GM21737 (cell line): Measurements from ENCODE around the gene SPEM3.

Experiments
- ATAC-seq: cut with Tn5 transposase; IDR thresholded peaks from one replicate; pipeline ENCODE4 v1.9.1; 2021; ENCODE audit warnings: mild to moderate bottlenecking, moderate library complexity; ENCODE audit not compliant: unreplicated experiment

The SPEM3 gene

DNA sequence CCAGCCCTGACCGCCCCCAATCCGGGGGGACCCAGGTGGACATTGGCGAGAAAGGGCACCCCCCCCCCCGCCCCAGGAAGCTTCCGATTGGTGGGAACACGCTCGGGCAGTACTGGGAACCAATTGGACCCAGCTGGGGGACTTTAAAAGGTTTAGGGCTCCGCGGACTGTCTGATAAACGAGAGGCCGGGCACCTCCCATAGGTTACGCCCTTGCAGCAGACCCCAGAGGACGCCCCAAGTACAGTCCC, 25.0 kb upstream of the SPEM3 start:
- no peak for ATAC-seq

DNA sequence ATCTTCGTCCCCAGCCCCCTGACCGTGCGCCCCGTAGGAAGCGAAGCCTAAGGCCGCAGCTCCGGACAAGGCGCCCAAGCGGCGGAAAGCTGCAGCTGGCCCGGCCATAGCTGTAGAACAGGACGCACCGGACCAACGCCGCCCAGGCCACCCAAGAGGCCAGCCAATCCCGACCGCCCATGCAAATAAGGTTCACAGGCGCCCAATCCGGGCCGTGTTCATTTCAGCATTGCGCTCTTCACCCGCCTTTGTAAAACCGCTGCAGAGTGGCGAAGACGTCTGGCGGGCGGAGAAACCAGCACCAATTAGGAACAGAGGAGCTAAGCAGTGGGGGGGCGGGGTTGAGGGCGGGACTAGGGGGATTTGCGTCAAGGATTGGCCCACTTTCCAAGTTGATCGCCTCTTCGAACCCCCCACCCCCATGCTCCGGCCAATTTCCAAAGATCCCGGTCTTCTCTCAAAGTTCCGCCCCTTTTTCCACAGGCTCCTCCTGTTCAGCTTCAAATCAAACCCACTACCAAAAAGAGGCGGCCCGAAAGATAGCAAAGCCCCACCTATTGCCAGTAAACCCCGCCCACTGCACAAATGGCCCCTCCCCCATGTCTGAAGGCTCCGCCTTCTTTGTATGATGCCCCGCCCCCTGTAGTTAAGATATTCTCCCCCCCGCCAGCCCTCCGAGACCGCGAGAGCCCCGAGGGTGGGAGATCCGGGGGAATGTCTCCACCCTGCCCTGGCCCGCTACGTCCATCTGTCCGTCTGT, 24.5 kb upstream of the SPEM3 start, which contains the start of gene TMEM256:
TMEM256 (minus strand) TSS at position 121 of the 760 bp plus-strand sequence; CDS start at position 108, 13 bp downstream.
- peak; percentile 88 for ATAC-seq

DNA sequence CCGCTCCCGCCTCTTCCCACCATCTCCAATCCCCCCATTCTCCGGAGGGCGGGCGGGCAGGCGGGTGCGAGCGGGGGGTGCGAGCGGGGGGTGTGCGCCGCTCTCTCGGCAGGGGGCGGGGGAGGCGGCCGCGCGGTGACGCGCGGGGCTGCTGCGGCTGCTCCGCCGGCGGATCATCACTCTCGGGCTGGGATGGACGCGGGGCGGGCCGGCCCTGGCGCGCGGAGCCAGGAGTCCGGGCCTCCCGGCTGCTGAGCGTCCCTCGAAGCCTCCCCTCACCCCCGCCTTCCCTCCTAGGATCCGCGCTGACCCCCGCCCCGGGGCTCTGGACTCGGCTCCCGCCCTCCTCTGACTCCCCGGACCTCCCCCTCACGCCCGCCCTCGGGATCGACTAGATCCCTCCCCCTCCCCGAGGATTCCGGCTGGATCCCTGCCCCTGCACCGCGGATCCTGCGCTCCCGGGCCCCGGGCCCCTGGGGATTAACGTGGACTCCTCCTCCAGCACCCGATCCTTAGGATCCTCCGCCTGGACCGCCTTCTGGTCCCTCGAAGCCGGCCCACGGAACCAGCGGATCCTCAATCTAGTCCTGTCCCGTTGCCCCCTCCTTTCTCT, 23.8 kb upstream of the SPEM3 start:
- peak; percentile 12 for ATAC-seq

DNA sequence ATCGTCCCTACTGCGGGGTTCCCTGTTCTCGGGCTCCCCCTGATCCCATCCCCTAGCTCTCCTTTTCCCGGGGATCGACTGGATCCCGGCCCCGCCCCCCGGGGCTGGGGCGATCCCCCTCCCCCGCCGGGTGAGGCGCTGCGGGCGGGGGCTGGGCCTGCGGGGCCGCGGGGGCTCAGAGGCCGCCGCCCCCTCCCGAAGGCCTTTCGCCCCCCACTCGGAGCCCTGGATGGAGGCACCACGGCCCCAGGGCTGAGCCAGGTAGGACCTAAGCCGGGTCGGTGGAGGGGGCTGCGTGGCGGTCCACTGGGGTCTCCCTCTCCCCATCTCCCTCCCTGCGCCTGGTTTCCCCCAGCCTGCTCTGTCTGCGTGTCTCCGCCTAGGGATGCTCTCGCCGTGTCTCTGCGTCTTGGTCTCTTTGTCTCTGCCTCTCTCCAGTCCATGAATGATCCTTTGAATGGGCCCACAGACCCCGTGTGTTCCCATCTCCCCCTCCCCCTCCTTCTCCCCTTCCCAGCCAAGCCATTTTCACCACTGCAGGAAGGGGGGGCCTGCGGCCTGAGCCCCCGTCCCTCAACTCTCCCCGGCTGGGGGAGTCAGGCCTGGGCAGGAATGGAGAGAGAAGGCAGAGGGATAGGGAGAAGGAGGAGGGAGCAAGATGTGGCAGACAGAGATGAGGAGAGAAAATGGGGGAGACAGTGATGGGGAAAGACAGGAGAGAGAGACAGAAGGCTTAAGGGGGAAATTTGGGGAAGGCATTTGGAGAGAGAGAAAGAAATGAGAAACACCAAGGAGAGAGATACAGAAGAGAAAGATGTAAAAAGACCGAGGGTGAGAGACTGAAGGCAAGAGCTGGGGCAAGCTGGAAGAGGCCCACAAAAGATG, 23.1 kb upstream of the SPEM3 start:
- ATAC-seq, result no peak

DNA sequence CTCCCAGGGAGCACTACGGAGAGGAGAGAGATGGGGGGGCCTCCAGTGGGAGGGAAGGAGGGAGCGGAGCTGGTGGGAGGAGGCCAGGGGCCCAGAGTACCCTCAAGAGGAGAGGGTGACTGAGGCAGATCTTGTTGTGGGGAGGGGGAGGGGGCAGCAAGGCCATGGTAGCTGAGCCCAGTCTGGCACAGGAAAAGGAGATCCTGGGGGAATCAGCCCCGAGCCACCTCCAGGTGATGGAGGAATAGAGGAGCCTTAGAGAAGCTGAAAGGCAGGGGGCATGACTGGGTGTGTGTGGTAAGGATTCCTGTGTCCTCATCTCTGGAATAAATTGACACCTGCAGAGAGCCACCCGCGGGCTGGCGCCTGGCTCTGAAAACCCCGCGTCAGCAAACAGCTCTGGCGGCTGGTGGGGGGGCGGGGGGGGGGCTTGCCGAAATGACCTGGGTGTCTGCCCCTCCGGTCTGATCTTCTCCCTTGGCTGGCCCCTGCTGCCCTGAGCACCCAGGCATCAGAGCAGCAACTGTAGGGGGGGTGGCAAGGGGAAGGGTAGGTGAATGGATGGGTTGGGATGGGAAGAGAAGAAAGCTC, 22.3 kb upstream of the SPEM3 start:
- no peak for ATAC-seq

DNA sequence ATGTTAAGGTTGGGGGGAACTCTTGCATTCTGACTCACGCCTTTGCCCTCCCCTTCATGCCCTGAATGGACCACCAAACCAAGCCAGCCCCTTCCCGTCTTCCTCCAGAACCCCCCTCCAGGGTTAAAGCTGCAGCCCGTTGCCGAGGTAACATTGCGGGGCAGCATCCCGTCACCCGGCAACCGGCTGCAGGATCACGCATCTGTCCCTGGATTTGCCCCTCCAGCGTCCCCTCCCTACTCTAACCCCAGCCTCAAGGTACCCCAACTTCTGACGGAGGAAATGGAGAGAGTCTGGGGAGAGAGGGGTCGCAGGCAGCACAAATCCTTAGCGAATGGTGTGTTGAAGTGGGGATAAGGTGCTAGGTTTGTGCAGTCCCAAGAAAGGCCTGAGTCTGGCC, 21.6 kb upstream of the SPEM3 start:
- ATAC-seq, result no peak

DNA sequence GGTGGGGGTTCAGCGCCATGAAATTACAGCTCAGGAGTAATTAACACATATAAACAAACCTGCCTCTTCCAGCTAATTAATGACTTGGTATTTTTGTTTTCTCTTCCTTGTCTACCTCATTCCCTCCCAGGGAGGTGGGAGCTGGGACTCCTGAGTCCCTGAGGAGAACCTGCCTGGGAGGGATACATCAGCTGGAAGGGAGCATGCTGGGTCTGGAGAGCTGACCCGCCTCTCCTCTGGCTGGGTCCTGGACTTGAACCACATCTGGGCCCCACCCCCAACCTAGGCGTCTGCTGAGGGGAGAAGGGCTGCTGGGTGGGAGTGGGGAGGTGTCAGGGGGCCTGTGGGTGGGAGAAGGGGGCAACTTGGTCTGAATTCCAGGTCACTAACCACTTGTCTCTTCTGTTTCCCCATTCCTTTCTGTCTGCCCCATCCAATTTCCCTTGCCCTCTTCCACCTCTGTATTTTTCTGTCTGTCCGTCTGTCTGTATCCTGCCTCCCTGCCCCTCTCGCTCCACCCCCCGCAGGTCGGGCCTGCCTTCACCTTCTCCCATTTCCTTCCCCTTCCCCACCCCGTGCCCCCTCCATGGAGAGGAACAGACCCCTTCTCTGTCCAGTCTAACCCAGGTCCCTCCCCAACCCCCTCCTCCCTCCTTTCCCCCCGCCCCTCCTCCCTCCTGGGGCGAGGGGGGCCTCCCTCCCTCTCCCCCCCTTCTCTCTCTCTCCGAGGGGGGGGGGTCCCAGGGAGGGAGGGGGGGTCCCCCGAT, 21.0 kb upstream of the SPEM3 start, which contains the start of gene NLGN2:
NLGN2 (plus strand) TSS at position 361 of the 767 bp plus-strand sequence. CDS start 411 bp downstream, outside the sequence.
- no peak for ATAC-seq

DNA sequence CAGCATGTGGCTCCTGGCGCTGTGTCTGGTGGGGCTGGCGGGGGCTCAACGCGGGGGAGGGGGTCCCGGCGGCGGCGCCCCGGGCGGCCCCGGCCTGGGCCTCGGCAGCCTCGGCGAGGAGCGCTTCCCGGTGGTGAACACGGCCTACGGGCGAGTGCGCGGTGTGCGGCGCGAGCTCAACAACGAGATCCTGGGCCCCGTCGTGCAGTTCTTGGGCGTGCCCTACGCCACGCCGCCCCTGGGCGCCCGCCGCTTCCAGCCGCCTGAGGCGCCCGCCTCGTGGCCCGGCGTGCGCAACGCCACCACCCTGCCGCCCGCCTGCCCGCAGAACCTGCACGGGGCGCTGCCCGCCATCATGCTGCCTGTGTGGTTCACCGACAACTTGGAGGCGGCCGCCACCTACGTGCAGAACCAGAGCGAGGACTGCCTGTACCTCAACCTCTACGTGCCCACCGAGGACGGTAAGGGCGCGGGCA, 20.4 kb upstream of the SPEM3 start:
- no peak for ATAC-seq

DNA sequence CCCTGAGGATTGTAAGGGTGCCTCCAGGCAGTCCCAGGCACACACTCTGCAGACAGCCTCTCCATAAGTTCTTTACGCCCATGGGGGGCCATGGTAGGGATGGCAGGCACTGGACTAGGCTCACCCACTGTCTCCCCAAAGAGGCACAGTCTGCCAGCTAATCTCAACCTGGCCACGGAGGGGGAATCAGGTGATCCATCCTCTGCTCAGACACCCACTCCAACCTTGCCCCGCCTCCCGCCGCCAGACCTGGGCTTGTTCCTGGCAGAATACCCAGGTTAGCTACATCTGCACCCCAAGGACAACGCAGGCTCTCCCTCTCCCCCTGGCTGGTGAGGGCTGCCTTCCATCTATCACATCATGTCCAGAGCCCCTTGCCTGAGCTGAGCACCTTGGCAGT, 19.8 kb upstream of the SPEM3 start:
- ATAC-seq, result no peak

DNA sequence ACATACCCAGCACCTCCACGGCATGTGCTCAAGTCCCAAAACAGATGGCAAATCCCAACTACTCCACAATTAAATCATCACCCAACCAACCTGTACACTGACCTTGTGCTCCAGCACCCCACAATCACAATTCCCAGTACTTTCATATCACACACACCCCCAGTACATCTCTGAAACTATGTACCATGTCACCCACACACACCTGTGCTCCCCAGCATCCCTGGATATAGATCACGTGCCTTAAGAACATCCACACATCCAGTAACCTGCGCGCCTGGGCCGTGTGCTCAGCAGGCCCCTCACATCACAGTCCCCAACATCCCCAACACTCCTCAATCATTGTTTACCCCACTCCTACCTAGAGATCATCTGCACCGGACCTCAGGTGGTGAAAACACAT, 18.9 kb upstream of the SPEM3 start:
- ATAC-seq, result no peak

DNA sequence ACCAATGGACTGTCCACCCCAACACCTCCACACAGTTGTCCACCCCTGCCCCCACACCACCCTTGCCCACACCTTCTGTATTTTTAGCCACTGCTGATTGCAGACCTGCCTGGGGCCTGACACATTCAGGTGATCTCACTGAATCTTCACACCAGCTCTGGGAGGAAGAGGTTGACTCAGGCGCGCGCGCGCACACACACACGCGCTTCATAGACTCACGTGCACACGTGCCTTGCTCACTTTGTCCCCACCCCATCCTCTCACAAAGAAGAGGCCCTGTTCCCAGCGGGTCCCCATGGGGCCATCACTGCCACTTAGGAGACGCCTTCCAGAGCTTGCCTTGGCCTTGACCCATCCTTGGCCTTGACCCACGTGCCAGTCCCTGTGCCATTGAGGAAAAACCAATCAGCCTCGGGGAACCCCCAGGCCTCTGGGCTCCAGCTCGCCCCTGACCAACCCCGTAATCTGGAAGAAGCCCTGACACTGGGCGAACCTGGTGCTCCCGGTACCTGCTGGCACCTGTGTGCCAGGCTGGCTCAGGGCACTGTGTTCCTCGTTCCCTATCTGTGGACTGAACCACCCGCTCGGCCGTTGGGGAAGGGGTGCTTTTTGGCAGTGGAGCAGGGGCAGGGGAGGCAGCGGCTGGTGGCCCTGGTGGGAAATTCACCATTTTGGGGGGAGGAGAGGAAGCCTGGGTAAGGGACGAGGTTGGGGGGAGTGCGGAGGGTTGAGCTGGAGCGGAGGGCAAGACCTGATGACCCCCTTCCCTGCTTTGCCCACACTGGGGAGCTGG, 17.8 kb upstream of the SPEM3 start:
- no peak for ATAC-seq

DNA sequence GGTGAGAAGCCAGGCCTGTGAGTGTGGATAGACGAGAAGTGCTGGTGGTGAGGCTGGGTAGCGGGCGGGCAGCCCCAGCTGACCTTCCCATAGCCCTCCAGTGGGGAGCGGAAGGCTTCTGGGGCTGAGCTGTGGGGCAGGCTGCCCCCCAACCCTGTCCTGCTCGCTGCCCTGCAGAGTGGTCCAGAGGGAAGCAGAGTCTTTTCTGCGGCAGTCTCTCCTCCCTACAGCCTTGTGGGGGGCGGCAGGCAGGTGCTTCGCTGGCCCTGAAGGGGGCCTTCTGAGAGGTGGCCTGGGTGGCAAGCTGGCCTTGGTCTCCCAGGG, 17.3 kb upstream of the SPEM3 start:
- ATAC-seq, result no peak

DNA sequence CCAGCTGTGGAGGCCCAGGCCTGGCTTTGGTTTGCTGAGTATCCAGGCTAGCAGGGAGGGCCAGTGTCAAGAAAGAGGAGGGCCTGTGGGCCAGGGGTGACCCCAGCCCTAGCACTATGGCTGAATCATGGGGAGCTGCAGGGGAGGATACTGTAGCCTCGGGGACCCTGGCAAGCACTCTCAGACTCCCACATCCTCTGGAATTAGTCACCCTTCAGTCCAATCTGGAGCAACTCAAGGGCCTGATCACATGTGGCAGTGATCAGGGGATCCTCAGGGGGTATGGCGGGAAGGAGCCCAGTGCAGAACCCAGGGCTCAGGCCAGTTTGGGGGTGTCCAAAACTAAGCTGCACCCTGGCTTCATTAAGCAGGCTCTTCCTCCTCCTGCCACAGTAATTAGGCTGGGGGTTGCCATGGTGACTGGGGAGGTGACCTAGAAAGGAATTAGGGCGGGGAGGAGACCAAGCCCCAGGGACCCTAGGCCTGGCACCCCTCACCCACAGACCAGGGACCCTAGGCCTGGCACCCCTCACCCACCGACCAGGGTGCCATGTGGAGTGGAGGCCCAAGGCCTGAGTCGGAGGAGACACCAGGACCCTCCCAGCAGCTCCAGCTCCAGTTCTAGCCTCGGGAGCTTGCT, 15.2 kb upstream of the SPEM3 start:
- ATAC-seq, result no peak

DNA sequence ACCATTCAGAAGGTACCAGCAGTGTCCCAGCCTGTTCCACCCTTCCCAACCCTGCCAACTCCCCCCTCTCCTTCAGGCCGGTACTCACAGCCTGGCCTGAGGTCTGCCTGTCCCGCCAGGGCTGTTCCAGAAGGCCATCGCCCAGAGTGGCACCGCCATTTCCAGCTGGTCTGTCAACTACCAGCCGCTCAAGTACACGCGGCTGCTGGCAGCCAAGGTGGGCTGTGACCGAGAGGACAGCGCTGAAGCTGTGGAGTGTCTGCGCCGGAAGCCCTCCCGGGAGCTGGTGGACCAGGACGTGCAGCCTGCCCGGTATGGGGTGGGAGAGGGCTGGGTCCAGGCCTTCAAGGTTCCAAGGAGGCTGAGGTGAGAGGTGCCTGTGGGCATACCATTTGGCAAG, 13.8 kb upstream of the SPEM3 start:
- ATAC-seq, result no peak

DNA sequence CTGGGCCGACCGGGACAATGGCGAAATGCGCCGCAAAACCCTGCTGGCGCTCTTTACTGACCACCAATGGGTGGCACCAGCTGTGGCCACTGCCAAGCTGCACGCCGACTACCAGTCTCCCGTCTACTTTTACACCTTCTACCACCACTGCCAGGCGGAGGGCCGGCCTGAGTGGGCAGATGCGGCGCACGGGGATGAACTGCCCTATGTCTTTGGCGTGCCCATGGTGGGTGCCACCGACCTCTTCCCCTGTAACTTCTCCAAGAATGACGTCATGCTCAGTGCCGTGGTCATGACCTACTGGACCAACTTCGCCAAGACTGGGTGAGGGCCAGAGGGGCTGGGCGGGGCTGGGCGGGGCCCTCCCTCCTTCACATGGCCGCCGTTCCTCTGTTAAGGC, 12.9 kb upstream of the SPEM3 start:
- ATAC-seq, result no peak

DNA sequence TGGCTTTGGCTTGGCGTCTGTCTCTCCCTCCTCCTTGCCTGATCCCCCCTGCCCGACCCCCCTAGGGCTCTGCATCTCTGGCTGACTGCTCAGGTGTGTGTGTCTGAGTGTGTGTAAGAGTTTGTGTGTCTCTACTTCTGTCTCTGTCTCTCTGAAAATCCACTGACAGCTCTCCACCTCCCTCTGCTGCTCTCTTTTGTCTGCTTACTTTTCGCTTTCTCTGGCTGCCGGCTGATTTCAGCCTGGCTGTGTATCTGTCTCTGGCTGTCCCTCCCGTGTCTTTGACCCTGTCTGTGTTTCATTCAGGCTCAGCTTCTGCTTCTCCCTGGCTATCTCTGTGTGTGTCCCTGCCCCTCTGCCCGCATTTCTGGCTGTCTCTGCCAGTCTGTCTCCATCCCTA, 12.3 kb upstream of the SPEM3 start:
- no peak for ATAC-seq

DNA sequence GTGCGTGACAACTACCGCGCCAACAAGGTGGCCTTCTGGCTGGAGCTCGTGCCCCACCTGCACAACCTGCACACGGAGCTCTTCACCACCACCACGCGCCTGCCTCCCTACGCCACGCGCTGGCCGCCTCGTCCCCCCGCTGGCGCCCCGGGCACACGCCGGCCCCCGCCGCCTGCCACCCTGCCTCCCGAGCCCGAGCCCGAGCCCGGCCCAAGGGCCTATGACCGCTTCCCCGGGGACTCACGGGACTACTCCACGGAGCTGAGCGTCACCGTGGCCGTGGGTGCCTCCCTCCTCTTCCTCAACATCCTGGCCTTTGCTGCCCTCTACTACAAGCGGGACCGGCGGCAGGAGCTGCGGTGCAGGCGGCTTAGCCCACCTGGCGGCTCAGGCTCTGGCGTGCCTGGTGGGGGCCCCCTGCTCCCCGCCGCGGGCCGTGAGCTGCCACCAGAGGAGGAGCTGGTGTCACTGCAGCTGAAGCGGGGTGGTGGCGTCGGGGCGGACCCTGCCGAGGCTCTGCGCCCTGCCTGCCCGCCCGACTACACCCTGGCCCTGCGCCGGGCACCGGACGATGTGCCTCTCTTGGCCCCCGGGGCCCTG, 11.5 kb upstream of the SPEM3 start:
- no peak for ATAC-seq

DNA sequence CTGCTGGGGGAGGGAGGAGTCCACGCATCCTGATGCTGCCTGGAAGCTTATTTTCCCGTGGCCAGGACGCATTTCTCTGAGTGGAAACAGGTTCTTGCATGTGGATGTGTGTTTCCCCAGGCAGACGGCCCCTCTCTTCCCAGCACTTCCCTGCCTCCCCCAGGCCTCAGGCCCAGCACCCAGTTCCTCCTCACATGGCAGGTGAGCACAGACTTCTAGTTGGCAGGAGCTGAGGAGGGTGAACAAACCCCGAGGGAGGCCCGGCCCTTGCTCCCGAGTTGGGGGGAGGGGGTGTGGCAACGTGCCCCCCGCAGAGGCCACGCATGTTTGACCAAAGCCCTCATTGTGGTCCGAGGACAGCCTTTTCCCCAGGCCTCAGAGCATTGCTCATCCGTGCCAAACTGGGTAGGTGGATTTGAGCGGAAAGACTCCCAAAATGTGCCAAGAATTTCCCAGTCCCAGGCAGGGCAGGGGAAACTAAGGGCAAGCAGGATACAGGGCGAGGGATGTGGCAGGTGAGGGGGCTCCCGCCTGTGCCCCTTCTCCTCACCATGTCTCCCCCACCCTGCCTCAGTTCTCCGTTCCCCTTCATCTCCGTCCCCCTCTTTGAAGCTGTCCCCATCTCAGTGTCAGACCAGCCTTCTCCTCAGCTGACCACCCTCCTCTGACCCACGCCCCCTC, 10.0 kb upstream of the SPEM3 start:
- no peak for ATAC-seq
